Effector memory CD4-positive, alpha-beta T cell (primary cell): Measurements from ENCODE around the gene PRSS50.
"Not testable (repeated sequence)": the region's sequence is repeated elsewhere in the genome, so short reads cannot be mapped to it uniquely, and the experiment has no call there.

Experiments used
- DNase-seq, 3 donors: peaks; one replicate each; pipeline ENCODE4 v3.0.0-alpha.2; 2020
- H3K27ac ChIP-seq: 2 replicates; pipeline ENCODE4 v1.7.0; 2013; ENCODE audit warnings: mild to moderate bottlenecking, low read length, moderate library complexity; ENCODE audit not compliant: insufficient read depth, poor library complexity, severe bottlenecking
- H3K27me3 ChIP-seq: replicated peaks from 2 replicates; pipeline ENCODE4 v1.7.0; 2013; ENCODE audit warnings: mild to moderate bottlenecking, low read length; ENCODE audit not compliant: insufficient read depth, control insufficient read depth, poor library complexity, severe bottlenecking
- H3K36me3 ChIP-seq: 2 replicates; pipeline ENCODE4 v1.7.0; 2013; ENCODE audit warnings: mild to moderate bottlenecking, low read length, moderate library complexity; ENCODE audit not compliant: control insufficient read depth, insufficient read depth
- H3K4me1 ChIP-seq: 2 replicates; pipeline ENCODE4 v1.7.0; 2013; ENCODE audit warnings: low read length, mild to moderate bottlenecking; ENCODE audit not compliant: control insufficient read depth, insufficient read depth, poor library complexity, severe bottlenecking
- H3K4me3 ChIP-seq: 2 replicates; pipeline ENCODE4 v1.7.0; 2013; ENCODE audit warnings: low read length, low read depth, mild to moderate bottlenecking; ENCODE audit not compliant: insufficient read depth, poor library complexity, severe bottlenecking
- H3K9me3 ChIP-seq: 2 replicates; pipeline ENCODE4 v1.7.0; 2013; ENCODE audit warnings: mild to moderate bottlenecking, low read length, moderate library complexity; ENCODE audit not compliant: control insufficient read depth

The PRSS50 gene

GRCh38 chr3:46746711-46747110 is 29.0 kb upstream of the PRSS50 start:
- no peaks in the 10 kb centered on the region for H3K4me1 ChIP-seq
- H3K27me3 ChIP-seq: no peaks in the 10 kb centered on the region
- H3K4me3 ChIP-seq: no peak overlapping the region
- no peak for DNase-seq
- H3K36me3 ChIP-seq: no peaks in the 10 kb centered on the region
- H3K9me3 ChIP-seq: no peaks in the 10 kb centered on the region
- no peak overlapping the region for H3K27ac ChIP-seq

GRCh38 chr3:46742992-46743585 is 25.4 kb upstream of the PRSS50 start:
- Histone ChIP-seq H3K4me1 (no peaks in the 10 kb centered on the region), H3K27ac (no peak overlapping the region), H3K36me3 (no peaks in the 10 kb centered on the region), H3K4me3 (no peak overlapping the region), H3K9me3 (no peaks in the 10 kb centered on the region), H3K27me3 (no peaks in the 10 kb centered on the region)
- no peak for DNase-seq

- not testable (repeated sequence) for H3K9me3 ChIP-seq, H3K4me1 ChIP-seq, H3K36me3 ChIP-seq, H3K27ac ChIP-seq, H3K27me3 ChIP-seq, DNase-seq, H3K4me3 ChIP-seq
These were observed 21.9 kb upstream of the PRSS50 start for GRCh38 chr3:46739565-46739964.

- Histone ChIP-seq H3K4me1 (no peaks in the 10 kb centered on the region), H3K36me3 (no peaks in the 10 kb centered on the region), H3K27ac (no peak overlapping the region), H3K27me3 (no peaks in the 10 kb centered on the region), H3K4me3 (no peak overlapping the region), H3K9me3 (no peaks in the 10 kb centered on the region)
- DNase-seq: no peak
These were observed 19.7 kb upstream of the PRSS50 start for GRCh38 chr3:46737329-46737731.

GRCh38 chr3:46736006-46736872 is 18.6 kb upstream of the PRSS50 start:
- DNase-seq: no peak
- H3K27ac ChIP-seq: no peak overlapping the region
- H3K9me3 ChIP-seq: no peaks in the 10 kb centered on the region
- no peak overlapping the region for H3K4me3 ChIP-seq
- H3K4me1 ChIP-seq: no peaks in the 10 kb centered on the region
- H3K36me3 ChIP-seq: no peaks in the 10 kb centered on the region
- H3K27me3 ChIP-seq: no peaks in the 10 kb centered on the region

GRCh38 chr3:46734773-46735172 is 17.1 kb upstream of the PRSS50 start:
- Histone ChIP-seq H3K27me3 (no peaks in the 10 kb centered on the region), H3K27ac (no peak overlapping the region), H3K4me3 (no peak overlapping the region), H3K4me1 (no peaks in the 10 kb centered on the region), H3K36me3 (no peaks in the 10 kb centered on the region), H3K9me3 (no peaks in the 10 kb centered on the region)
- no peak for DNase-seq

GRCh38 chr3:46733026-46733800 is 15.5 kb upstream of the PRSS50 start:
- Histone ChIP-seq H3K4me3 (no peak overlapping the region), H3K36me3 (no peaks in the 10 kb centered on the region), H3K9me3 (no peaks in the 10 kb centered on the region), H3K4me1 (no peaks in the 10 kb centered on the region), H3K27me3 (no peaks in the 10 kb centered on the region), H3K27ac (no peak overlapping the region)
- no peak for DNase-seq

GRCh38 chr3:46731795-46732194 is 14.1 kb upstream of the PRSS50 start:
- no peaks in the 10 kb centered on the region for H3K27me3 ChIP-seq
- no peak overlapping the region for H3K27ac ChIP-seq
- DNase-seq: no peak
- H3K36me3 ChIP-seq: no peaks in the 10 kb centered on the region
- H3K4me1 ChIP-seq: no peaks in the 10 kb centered on the region
- no peaks in the 10 kb centered on the region for H3K9me3 ChIP-seq
- H3K4me3 ChIP-seq: no peak overlapping the region

- no peak for DNase-seq
- no peaks in the 10 kb centered on the region for H3K9me3 ChIP-seq
- no peak overlapping the region for H3K4me3 ChIP-seq
- H3K27ac ChIP-seq: no peak overlapping the region
- no peaks in the 10 kb centered on the region for H3K4me1 ChIP-seq
- H3K27me3 ChIP-seq: no peaks in the 10 kb centered on the region
- no peaks in the 10 kb centered on the region for H3K36me3 ChIP-seq
These were observed 13.2 kb upstream of the PRSS50 start for GRCh38 chr3:46730819-46731218.

GRCh38 chr3:46729038-46729437 is 11.4 kb upstream of the PRSS50 start:
- Histone ChIP-seq H3K27me3 (no peaks in the 10 kb centered on the region), H3K9me3 (no peaks in the 10 kb centered on the region)

More at GRCh38 chr3:46729038-46729437, 11.4 kb upstream of the PRSS50 start:
- no peak for DNase-seq
- H3K4me3 ChIP-seq: no peak overlapping the region
- H3K36me3 ChIP-seq: no peaks in the 10 kb centered on the region
- no peaks in the 10 kb centered on the region for H3K4me1 ChIP-seq
- H3K27ac ChIP-seq: no peak overlapping the region
